ENCODE measurements around the gene DOCK10.

The DOCK10 gene

DNA sequence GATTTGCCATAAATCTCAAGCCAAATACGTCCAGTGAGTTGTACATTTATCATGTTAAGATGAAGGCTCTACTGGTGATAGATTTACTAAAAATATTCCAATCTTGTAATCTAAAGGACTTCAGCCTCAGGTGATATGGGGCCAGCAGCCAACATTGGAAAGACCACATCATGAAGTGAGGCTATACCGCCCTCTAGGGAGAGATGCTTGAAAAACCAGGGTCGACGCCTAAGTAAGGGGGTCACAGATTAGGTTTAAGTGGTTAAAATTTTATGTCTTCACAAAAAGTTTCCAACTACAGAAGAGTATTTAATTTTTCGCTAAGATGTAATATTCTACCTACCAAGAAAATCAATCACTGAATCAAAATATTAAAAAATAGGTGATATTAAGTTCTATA lies 33.3 kb downstream of the DOCK10 start:
- no peak overlapping the region for H3K4me3 ChIP-seq (replicated peaks in 1 of 2; ENCODE audit: low read depth in 2 of 2, low read length in 2 of 2)
- TF ChIP-seq, protein P1, sequence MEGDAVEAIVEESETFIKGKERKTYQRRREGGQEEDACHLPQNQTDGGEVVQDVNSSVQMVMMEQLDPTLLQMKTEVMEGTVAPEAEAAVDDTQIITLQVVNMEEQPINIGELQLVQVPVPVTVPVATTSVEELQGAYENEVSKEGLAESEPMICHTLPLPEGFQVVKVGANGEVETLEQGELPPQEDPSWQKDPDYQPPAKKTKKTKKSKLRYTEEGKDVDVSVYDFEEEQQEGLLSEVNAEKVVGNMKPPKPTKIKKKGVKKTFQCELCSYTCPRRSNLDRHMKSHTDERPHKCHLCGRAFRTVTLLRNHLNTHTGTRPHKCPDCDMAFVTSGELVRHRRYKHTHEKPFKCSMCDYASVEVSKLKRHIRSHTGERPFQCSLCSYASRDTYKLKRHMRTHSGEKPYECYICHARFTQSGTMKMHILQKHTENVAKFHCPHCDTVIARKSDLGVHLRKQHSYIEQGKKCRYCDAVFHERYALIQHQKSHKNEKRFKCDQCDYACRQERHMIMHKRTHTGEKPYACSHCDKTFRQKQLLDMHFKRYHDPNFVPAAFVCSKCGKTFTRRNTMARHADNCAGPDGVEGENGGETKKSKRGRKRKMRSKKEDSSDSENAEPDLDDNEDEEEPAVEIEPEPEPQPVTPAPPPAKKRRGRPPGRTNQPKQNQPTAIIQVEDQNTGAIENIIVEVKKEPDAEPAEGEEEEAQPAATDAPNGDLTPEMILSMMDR (IDR thresholded peaks at IDR 0.05; ENCODE audit: low read depth, low read length) = peak; percentile 41
- DNase-seq (ENCODE audit: low read depth in 2 of 2) = no peak

DNA sequence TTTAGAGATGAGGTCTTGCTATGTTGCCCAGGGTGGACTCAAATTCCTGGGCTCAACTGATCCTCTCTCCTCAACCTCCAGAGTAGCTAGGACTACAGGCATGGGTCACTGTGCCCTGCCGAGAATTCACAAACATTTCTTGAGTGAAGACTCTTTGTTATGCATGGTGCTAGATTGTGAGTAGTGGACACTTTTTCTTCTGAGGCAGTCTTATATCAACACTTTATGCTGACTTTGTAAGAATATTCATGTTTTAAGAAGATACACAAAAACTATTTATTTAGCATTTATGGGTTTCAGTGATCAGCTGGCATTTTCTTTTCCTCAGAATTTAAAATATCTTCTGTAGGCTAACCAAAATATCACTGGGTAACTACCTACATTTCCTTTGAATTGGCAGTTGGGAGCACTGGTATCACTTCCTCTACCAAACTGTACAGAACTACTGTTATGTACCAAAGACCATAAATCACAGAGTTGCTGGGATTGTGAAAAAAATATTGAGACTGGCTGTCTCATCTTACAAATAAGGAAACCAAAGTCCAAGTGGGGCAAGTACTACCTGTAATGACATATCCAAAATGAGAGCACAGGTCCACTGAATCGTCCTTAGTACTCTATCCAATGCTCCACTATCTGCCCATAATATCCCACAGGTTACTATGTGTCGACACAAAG lies 34.0 kb downstream of the DOCK10 start:
- no peak overlapping the region for H3K4me3 ChIP-seq (replicated peaks in 1 of 2; ENCODE audit: low read depth in 2 of 2, low read length in 2 of 2)
- DNase-seq (ENCODE audit: low read depth in 2 of 2) = no peak
- TF ChIP-seq, protein P1 (IDR thresholded peaks at IDR 0.05; ENCODE audit: low read depth, low read length) = no peak

DNA sequence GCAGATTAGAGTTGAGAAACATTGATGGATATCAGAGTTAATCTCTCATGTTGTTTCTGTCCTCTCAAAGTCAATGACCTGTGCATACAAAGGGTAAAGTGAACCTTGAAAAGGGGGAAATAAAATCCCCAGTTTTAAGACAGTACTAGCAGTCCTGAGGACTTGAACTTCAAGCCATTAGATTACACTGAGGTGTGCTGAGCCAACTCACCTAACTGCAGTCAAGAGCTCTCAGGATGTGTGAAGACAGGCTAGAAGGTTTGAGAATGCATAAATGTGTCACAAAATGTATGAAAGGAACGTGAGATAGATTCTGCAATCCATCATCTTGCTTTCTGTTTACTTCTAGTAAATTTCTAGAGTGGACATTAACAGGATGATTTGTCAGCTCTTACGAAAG lies 35.5 kb downstream of the DOCK10 start:
- no peak overlapping the region for H3K4me3 ChIP-seq (replicated peaks in 1 of 2; ENCODE audit: low read depth in 2 of 2, low read length in 2 of 2)
- no peak for DNase-seq (ENCODE audit: low read depth in 2 of 2)
- TF ChIP-seq, protein P1 (IDR thresholded peaks at IDR 0.05; ENCODE audit: low read depth, low read length) = no peak

DNA sequence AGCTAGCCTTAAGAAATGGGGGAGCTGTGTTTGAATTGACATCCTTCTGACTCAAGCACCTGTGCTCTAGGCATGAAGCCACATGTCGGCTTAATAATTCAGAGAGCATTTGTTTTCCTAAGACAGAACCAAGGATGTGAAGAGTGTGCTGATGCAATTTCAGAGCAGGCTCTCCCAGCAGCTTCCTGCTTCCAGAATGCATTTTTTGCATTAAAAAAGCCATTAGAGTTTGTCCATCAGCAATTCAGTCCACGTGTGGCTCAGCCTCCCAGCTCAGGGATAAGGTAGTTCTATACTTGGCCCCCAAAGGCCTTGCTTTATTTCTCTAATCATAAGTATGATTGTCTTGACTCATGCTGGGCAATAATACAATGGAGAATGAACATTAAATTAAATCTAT lies 37.7 kb downstream of the DOCK10 start:
- DNase-seq (ENCODE audit: low read depth in 2 of 2) = peak; percentile 29 to 78
- TF ChIP-seq, protein P1 (IDR thresholded peaks at IDR 0.05; ENCODE audit: low read depth, low read length) = no peak
- no peak overlapping the region for H3K4me3 ChIP-seq (replicated peaks in 1 of 2; ENCODE audit: low read depth in 2 of 2, low read length in 2 of 2)

DNA sequence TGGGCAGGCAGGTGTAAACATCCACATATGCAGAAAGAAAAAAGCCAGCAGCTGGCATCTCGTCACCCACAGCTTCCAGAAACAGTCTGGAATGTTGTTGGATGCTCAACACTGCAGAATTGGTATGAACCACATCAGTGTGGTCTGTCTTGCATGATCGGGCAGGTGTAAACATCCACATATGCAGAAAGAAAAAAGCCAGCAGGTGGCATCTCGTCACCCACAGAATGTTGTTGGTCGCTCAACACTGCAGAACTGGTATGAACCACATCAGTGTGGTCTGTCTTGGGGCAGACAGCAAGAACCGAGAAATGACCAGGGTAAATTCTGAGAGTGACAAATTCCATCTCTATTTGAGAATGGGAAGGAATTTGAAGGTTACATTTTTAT lies 39.6 kb downstream of the DOCK10 start:
- TF ChIP-seq, protein P1 (IDR thresholded peaks at IDR 0.05; ENCODE audit: low read depth, low read length) = no peak
- no peak for DNase-seq (ENCODE audit: low read depth in 2 of 2)

DNA sequence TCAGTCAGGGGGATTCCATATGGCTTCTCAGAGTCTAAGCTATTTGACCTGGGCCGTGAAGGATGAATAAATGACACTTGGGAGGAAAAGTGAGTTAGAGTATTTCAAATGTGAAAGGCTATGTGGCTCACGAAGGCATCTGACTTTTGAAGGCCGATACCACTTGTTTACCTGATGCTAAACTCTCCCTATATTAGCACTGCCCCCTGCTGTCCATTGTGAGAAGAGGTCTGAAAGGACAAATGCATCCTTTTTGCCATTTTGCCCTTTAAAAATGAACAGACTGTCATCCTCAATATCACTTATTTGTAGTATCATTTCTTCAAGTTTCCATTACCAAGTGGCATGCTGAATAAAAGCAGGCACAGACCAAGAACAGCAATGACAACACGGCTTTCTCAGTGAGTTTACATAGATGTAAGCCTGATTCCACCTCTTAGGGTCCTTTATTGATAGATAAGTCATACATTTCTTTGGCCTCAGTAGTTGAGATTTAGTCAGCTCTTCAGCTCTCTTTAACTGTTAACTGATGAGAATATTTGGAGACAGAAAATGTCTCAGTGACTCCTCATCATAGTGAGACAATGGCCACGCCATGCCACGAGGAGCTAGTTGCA lies 40.1 kb downstream of the DOCK10 start:
- no peak overlapping the region for H3K4me3 ChIP-seq (replicated peaks in 1 of 2; ENCODE audit: low read depth in 2 of 2, low read length in 2 of 2)
- DNase-seq (ENCODE audit: low read depth in 2 of 2) = peak; percentile 88 to 89
- TF ChIP-seq, protein P1 (IDR thresholded peaks at IDR 0.05; ENCODE audit: low read depth, low read length) = peak; percentile 83

More for the DNA sequence above, 39.6 kb downstream of the DOCK10 start:
- no peak overlapping the region for H3K4me3 ChIP-seq (replicated peaks in 1 of 2; ENCODE audit: low read depth in 2 of 2, low read length in 2 of 2)

Data from cardiac fibroblast (primary cell).